ENCODE data around the gene ANKRD44. TPM values are rescaled to one million over a fixed set of nuclear protein-coding genes. Genes with fewer than 3 reads are reported as not detected.

The ANKRD44 gene
- total RNA-seq, 2 donors from 2014 or later: 131 to 154 TPM

GRCh38 chr2:197085665-197086064, 224.9 kb downstream of the ANKRD44 start:
- H3K9me3 Mint-ChIP-seq: no peaks in the 10 kb centered on the region
- no peak for ATAC-seq (replicated peaks)
- H3K27me3 Mint-ChIP-seq: no peaks in the 10 kb centered on the region
- H3K36me3 Mint-ChIP-seq (ENCODE audit: low read depth): peaks cover 98% of the 10 kb centered on the region
- no peak overlapping the region for H3K4me3 Mint-ChIP-seq
- peak overlapping the region; percentile 80 for H3K27ac Mint-ChIP-seq
- H3K4me1 Mint-ChIP-seq: peaks cover 10% of the 10 kb centered on the region

DNA sequence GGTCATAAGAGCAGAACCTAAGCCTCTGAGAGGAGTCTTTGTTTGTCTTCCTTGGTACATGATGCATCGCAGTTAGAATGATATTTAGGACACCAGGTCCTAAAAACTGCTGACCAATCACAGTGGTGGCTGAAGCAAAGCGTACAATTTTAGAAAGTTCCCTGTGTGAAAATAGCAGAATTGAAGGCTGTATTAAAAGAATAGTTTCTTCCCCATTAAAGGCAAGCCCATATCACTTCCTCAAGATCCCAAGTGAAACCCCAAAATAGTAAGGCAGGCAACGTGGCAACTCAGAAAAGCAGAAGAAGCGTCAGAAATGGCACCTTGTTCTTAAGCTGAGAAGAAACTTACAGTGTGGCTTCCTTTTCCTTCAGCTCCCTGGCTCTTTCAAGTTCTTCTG, 229.3 kb downstream of the ANKRD44 start:
- Mint-ChIP-seq H3K4me1 (peaks cover 4% of the 10 kb centered on the region), H3K4me3 (no peak overlapping the region), H3K27ac (peak overlapping the region; percentile 49), H3K9me3 (no peaks in the 10 kb centered on the region), H3K27me3 (no peaks in the 10 kb centered on the region), H3K36me3 (ENCODE audit: low read depth) (peaks cover 98% of the 10 kb centered on the region)
- ATAC-seq (replicated peaks): no peak

DNA sequence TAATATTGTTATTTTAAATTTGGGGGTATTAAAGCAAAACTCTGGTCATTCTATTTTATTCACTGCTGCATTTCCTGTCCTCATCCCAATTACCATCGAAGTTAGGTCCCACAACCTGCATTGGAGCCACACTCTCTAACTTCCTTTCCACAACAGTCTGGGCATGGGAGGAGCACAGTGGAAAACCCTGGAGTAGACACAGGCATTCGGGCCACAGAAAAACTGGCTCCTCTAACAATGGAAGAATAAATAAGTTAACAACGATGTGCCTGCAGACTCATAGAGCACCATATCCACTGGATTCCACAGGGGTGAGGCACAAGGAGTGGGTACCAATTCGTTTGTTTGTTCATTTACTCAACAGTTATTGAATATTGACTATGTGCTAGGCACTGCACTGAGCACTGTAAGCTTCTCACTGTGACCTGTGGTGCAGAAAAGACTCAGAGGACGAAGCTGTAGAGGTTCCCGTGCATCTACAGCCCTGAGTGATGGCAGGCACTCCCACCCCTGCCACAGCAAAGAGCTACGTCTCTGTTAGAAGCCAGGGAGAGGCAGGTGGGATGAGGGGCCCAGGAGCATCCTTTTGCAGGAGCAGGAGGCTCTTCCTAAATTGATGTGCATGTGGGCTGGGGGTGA, 229.9 kb downstream of the ANKRD44 start:
- H3K27me3 Mint-ChIP-seq: no peaks in the 10 kb centered on the region
- H3K36me3 Mint-ChIP-seq (ENCODE audit: low read depth): peaks cover 98% of the 10 kb centered on the region
- peak overlapping the region; percentile 49 for H3K27ac Mint-ChIP-seq
- H3K4me3 Mint-ChIP-seq: no peak overlapping the region
- H3K9me3 Mint-ChIP-seq: no peaks in the 10 kb centered on the region
- peaks cover 4% of the 10 kb centered on the region for H3K4me1 Mint-ChIP-seq
- ATAC-seq (replicated peaks): no peak

DNA sequence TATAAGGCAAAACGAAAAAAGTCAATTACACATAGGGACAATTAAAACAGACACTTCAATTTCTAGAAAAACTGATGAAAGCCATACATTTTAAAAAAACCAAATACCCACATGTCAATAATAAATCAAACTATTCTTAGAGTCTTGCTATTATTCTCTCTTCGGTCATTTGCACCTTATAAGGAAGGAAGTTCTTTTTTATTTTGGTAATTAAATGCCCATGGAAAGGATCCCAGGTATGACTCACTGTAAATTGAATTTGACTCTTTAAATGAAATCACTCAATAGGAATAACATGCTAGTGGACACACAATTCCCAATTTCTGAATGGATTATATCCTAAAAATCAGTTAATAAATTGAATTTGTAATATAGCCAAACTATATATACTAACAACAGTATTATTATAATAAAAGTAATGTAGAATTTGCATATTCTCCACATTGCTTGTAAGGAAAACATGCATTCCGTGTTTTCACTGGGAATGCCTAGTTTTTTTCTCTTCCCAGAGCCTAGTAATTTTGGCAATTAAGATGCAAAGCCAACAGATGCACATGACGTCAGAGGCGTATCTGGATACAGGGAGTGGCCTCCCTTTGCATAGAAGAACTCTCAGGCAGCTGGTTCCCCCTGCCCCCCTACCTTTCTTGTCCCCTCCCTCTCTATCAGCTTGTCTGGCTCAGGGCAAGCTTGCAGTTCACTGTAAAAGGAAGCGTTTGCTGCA, 230.6 kb downstream of the ANKRD44 start:
- H3K4me3 Mint-ChIP-seq: no peak overlapping the region
- no peak overlapping the region for H3K27ac Mint-ChIP-seq
- peaks cover 4% of the 10 kb centered on the region for H3K4me1 Mint-ChIP-seq
- no peaks in the 10 kb centered on the region for H3K9me3 Mint-ChIP-seq
- H3K27me3 Mint-ChIP-seq: no peaks in the 10 kb centered on the region
- ATAC-seq (replicated peaks): no peak
- peaks cover 96% of the 10 kb centered on the region for H3K36me3 Mint-ChIP-seq (ENCODE audit: low read depth)

DNA sequence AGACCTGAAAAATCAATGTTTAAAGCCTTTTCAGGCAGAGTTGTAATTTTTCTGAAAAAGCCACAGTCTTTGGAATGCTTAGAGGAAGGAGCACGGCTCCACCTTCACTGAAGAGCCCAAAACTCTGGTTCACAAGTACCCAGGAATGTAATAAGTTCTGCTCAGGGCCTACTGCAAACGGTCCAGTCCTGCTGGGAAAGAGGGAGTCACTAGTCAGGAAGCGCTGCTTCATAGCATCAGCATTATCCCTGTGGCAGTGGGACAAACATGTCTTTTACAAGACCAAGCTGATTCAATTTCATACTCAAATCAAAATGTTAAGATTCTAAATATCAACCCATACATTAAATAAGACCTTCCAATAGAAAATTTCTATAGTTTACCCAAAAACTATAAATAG, 231.2 kb downstream of the ANKRD44 start:
- Mint-ChIP-seq H3K27me3 (no peaks in the 10 kb centered on the region), H3K4me3 (no peak overlapping the region), H3K36me3 (ENCODE audit: low read depth) (peaks cover 96% of the 10 kb centered on the region), H3K4me1 (peaks cover 4% of the 10 kb centered on the region), H3K27ac (no peak overlapping the region), H3K9me3 (no peaks in the 10 kb centered on the region)
- no peak for ATAC-seq (replicated peaks)

DNA sequence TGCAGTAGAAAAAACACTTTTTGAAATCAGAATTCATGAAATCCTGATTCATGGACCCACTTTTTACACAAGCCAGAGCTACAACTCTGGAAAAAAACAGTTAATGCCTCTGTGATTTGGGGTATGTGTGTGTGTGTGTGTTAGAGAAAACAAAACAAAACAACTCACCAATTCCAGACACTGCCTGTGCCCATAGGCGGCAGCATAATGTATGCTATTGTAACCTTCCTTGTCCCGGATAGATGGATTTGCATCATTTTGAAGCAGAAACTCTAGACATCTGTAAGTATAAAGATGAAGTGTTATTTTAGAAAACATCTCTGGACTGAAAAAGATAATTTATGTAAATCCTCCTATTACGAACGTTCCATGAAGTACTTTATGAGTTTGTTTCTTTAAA, 232.0 kb downstream of the ANKRD44 start:
- Mint-ChIP-seq H3K27ac (no peak overlapping the region), H3K36me3 (ENCODE audit: low read depth) (peaks cover 96% of the 10 kb centered on the region), H3K27me3 (no peaks in the 10 kb centered on the region), H3K4me1 (peaks cover 5% of the 10 kb centered on the region), H3K9me3 (no peaks in the 10 kb centered on the region), H3K4me3 (no peak overlapping the region)
- no peak for ATAC-seq (replicated peaks)

- no peak overlapping the region for H3K27ac Mint-ChIP-seq
Measured at GRCh38 chr2:197077336-197077735, 233.2 kb downstream of the ANKRD44 start.

GRCh38 chr2:197076652-197077051, 233.9 kb downstream of the ANKRD44 start:
- Mint-ChIP-seq H3K27me3 (no peaks in the 10 kb centered on the region), H3K27ac (no peak overlapping the region), H3K9me3 (no peaks in the 10 kb centered on the region), H3K4me1 (peaks cover 20% of the 10 kb centered on the region), H3K4me3 (no peak overlapping the region), H3K36me3 (ENCODE audit: low read depth) (peaks cover 90% of the 10 kb centered on the region)
- no peak for ATAC-seq (replicated peaks)

More at GRCh38 chr2:197077336-197077735, 233.2 kb downstream of the ANKRD44 start:
- Mint-ChIP-seq H3K27me3 (no peaks in the 10 kb centered on the region), H3K4me1 (peaks cover 14% of the 10 kb centered on the region), H3K36me3 (ENCODE audit: low read depth) (peaks cover 93% of the 10 kb centered on the region), H3K9me3 (no peaks in the 10 kb centered on the region), H3K4me3 (no peak overlapping the region)
- ATAC-seq (replicated peaks): no peak

- H3K36me3 Mint-ChIP-seq (ENCODE audit: low read depth): peaks cover 90% of the 10 kb centered on the region
- peaks cover 28% of the 10 kb centered on the region for H3K4me1 Mint-ChIP-seq
- ATAC-seq (replicated peaks): no peak
- no peak overlapping the region for H3K27ac Mint-ChIP-seq
- H3K4me3 Mint-ChIP-seq: no peak overlapping the region
- no peaks in the 10 kb centered on the region for H3K27me3 Mint-ChIP-seq
- no peaks in the 10 kb centered on the region for H3K9me3 Mint-ChIP-seq
Measured at GRCh38 chr2:197075754-197076337, 234.7 kb downstream of the ANKRD44 start.

GRCh38 chr2:197075281-197075680, 235.3 kb downstream of the ANKRD44 start:
- Mint-ChIP-seq H3K9me3 (no peaks in the 10 kb centered on the region), H3K36me3 (ENCODE audit: low read depth) (peaks cover 90% of the 10 kb centered on the region), H3K4me3 (no peak overlapping the region), H3K4me1 (peaks cover 28% of the 10 kb centered on the region), H3K27ac (no peak overlapping the region), H3K27me3 (no peaks in the 10 kb centered on the region)
- no peak for ATAC-seq (replicated peaks)

DNA sequence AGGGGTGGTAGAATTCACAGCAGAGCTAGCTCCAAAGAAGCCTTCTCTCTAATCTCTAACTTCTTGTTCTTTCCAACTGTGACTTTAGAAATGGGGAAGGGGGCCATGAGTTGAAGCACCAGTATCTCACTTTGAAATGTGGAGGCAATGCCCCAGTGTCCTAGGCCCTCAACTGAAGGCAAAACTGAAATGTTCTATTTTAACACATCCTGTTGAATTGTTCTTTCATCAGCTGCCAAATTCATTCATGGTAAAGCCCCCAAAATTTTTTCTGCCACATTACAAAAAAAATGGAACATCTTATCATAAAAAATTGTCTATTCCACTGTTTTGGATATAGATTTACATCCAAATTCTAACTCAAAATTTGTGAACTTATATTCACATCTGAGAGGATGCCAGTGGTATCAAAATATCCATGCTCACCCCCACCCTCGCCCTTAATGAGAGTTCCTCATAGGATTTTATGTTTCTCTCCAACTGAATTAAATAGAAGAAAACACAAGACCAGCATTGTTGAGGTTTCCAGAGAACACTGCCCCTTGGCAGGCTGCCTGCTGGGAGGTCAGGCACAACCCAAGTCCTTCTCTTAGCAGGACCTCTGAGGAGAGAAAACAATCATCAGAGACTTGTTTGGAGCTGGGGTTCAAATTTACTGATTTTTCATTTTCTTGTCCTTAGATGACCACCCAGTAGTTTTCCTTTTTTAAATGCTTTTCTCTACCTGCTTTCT, 236.7 kb downstream of the ANKRD44 start:
- H3K27ac Mint-ChIP-seq: peak overlapping the region; percentile 55
- H3K4me1 Mint-ChIP-seq: peaks cover 32% of the 10 kb centered on the region
- H3K36me3 Mint-ChIP-seq (ENCODE audit: low read depth): peaks cover 90% of the 10 kb centered on the region
- H3K4me3 Mint-ChIP-seq: no peak overlapping the region
- H3K9me3 Mint-ChIP-seq: no peaks in the 10 kb centered on the region
- no peak for ATAC-seq (replicated peaks)
- H3K27me3 Mint-ChIP-seq: no peaks in the 10 kb centered on the region

DNA sequence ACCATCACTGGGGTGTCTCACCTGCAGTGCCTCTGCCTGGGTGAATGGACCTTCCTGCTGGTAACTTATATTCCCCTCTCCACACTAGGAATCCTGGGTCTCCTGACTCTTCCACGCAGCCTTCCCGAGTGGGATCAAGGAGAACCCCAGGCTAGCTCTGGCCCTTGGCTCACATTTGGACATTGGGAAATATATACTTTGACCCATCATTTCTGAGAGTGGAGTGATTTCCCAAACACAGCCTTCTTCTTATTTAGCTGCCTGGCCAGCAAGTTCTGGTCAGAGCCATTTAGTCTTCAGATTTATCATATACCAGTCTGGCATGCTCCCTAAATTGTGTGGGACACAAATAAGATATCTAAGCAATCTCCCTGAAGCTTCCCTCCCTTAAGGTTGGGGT, 237.3 kb downstream of the ANKRD44 start:
- no peaks in the 10 kb centered on the region for H3K9me3 Mint-ChIP-seq
- no peak overlapping the region for H3K4me3 Mint-ChIP-seq
- no peak for ATAC-seq (replicated peaks)
- H3K4me1 Mint-ChIP-seq: peaks cover 32% of the 10 kb centered on the region
- peak overlapping the region; percentile 55 for H3K27ac Mint-ChIP-seq
- H3K36me3 Mint-ChIP-seq (ENCODE audit: low read depth): peaks cover 90% of the 10 kb centered on the region
- no peaks in the 10 kb centered on the region for H3K27me3 Mint-ChIP-seq

DNA sequence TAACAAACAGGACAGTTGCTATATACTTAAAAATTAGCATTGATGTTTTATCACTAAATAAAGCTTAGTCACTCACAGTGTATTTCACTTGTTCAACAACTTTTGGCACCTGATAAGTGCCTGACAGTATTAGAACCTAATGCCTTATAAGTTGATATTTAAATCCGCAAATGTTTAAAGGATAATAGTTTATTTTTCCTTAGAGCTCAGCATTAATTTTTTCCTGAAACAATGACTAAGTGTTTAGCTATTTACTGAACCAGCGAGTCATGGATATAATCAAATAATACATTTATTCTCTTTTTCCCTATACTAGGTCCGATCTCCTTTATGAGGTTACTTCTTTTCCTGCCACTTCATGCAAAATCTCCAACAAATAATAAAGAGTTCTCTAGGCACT, 238.0 kb downstream of the ANKRD44 start:
- no peak for ATAC-seq (replicated peaks)
- Mint-ChIP-seq H3K27me3 (no peaks in the 10 kb centered on the region), H3K27ac (peak overlapping the region; percentile 55), H3K36me3 (ENCODE audit: low read depth) (peaks cover 83% of the 10 kb centered on the region), H3K9me3 (no peaks in the 10 kb centered on the region), H3K4me1 (peaks cover 32% of the 10 kb centered on the region), H3K4me3 (no peak overlapping the region)

GRCh38 chr2:197071790-197072436, 238.7 kb downstream of the ANKRD44 start:
- ATAC-seq (replicated peaks): no peak
- Mint-ChIP-seq H3K4me1 (peaks cover 32% of the 10 kb centered on the region), H3K27ac (peak overlapping the region; percentile 58), H3K27me3 (no peaks in the 10 kb centered on the region), H3K4me3 (peak overlapping the region; percentile 46), H3K9me3 (no peaks in the 10 kb centered on the region), H3K36me3 (ENCODE audit: low read depth) (peaks cover 81% of the 10 kb centered on the region)

All from activated T-helper 17 cell treated with anti-CD3 and anti-CD28 coated beads, Interleukin-2, amount 50 U/mL, for 72 hours (primary cell).